Mesenchymal stem cell (in vitro differentiated cells and primary cell): Measurements from ENCODE around the gene NHEJ1.

Source experiments
- DNase-seq: peaks from one replicate; pipeline ENCODE4 v3.0.0-alpha.2; 2013
- H2AFZ ChIP-seq: one replicate; pipeline ENCODE4 v1.6.1; 2013; ENCODE audit warnings: low read depth, mild to moderate bottlenecking, control low read depth, inconsistent platforms, low read length, moderate library complexity
- H2AK5ac ChIP-seq: 2 replicates; pipeline ENCODE4 v1.6.1; 2013; ENCODE audit warnings: low read length, moderate library complexity, mild to moderate bottlenecking, inconsistent platforms; ENCODE audit not compliant: severe bottlenecking
- H2BK120ac ChIP-seq: one replicate; pipeline ENCODE4 v1.6.1; 2013; ENCODE audit warnings: low read depth, mild to moderate bottlenecking, inconsistent platforms, low read length, moderate library complexity
- H2BK12ac ChIP-seq, 2 experiments: one replicate each; pipeline ENCODE4 v1.6.1; 2013; ENCODE audit warnings: inconsistent platforms in 2 of 2, low read length in 2 of 2, mild to moderate bottlenecking in 2 of 2, moderate library complexity in 2 of 2, control low read depth in 1 of 2
- H2BK15ac ChIP-seq: one replicate; pipeline ENCODE4 v1.6.1; 2013; ENCODE audit warnings: mild to moderate bottlenecking, low read depth, inconsistent platforms; ENCODE audit not compliant: poor library complexity, severe bottlenecking
- H2BK5ac ChIP-seq: 2 replicates; pipeline ENCODE4 v1.6.1; 2013; ENCODE audit warnings: low read depth, mild to moderate bottlenecking, low read length, control low read depth, inconsistent platforms; ENCODE audit not compliant: poor library complexity, severe bottlenecking
- H3K14ac ChIP-seq, 2 experiments: one replicate each; pipeline ENCODE4 v1.6.1; 2013; ENCODE audit warnings: inconsistent platforms in 2 of 2, low read length in 2 of 2, control low read depth in 1 of 2, mild to moderate bottlenecking in 1 of 2, moderate library complexity in 1 of 2
- H3K18ac ChIP-seq, 2 experiments: one replicate each; pipeline ENCODE4 v1.6.1; 2013; ENCODE audit warnings: inconsistent platforms in 2 of 2, low read length in 2 of 2, control low read depth in 1 of 2, low read depth in 1 of 2, mild to moderate bottlenecking in 1 of 2
- H3K23ac ChIP-seq, 2 experiments: one replicate each; pipeline ENCODE4 v1.6.1; 2013; ENCODE audit warnings: inconsistent platforms in 2 of 2, low read length in 2 of 2, mild to moderate bottlenecking in 2 of 2, moderate library complexity in 2 of 2, control low read depth in 1 of 2
- H3K27ac ChIP-seq: 2 replicates; pipeline ENCODE4 v1.5.1; 2013; ENCODE audit warnings: mild to moderate bottlenecking, moderate library complexity, low read length, control low read depth, inconsistent platforms; ENCODE audit not compliant: poor library complexity, severe bottlenecking
- H3K27me3 ChIP-seq, 2 experiments: 2 replicates each; pipeline versions ENCODE4 v1.6.1 to v1.7.0; 2013; ENCODE audit warnings: low read length in 2 of 2, mild to moderate bottlenecking in 2 of 2, moderate library complexity in 2 of 2, control low read depth in 1 of 2, inconsistent platforms in 1 of 2; ENCODE audit not compliant: control insufficient read depth in 1 of 2, insufficient read depth in 1 of 2
- H3K36me3 ChIP-seq, 2 experiments: 2 replicates each; pipeline versions ENCODE4 v1.6.1 to v1.7.0; 2013; ENCODE audit warnings: low read length in 2 of 2, control low read depth in 1 of 2, inconsistent platforms in 1 of 2, low read depth in 1 of 2, mild to moderate bottlenecking in 1 of 2; ENCODE audit not compliant: insufficient read depth in 2 of 2, control insufficient read depth in 1 of 2
- H3K4ac ChIP-seq, 2 experiments: one replicate each; pipeline ENCODE4 v1.6.1; 2013; ENCODE audit warnings: inconsistent platforms in 2 of 2, low read length in 2 of 2, mild to moderate bottlenecking in 2 of 2, moderate library complexity in 2 of 2, control low read depth in 1 of 2, low read depth in 1 of 2
- H3K4me1 ChIP-seq: 2 replicates; pipeline ENCODE4 v1.6.1; 2013; ENCODE audit warnings: low read depth, low read length, control low read depth; ENCODE audit not compliant: control insufficient read depth, insufficient read depth
- H3K4me2 ChIP-seq: 2 replicates; pipeline ENCODE4 v1.6.1; 2013; ENCODE audit warnings: low read length, mild to moderate bottlenecking, inconsistent platforms; ENCODE audit not compliant: poor library complexity, severe bottlenecking
- H3K4me3 ChIP-seq, 2 experiments: 2 replicates each; pipeline versions ENCODE4 v1.5.1 to v1.7.0; 2013; ENCODE audit warnings: low read length in 2 of 2, mild to moderate bottlenecking in 2 of 2, control low read depth in 1 of 2, low read depth in 1 of 2; ENCODE audit not compliant: insufficient read depth in 1 of 2
- H3K79me1 ChIP-seq: replicated peaks from 2 replicates; pipeline ENCODE4 v1.6.1; 2013; ENCODE audit warnings: mild to moderate bottlenecking, control low read depth, low read length, inconsistent platforms; ENCODE audit not compliant: poor library complexity, severe bottlenecking
- H3K9ac ChIP-seq: 2 replicates; pipeline ENCODE4 v1.7.0; 2013; ENCODE audit warnings: mild to moderate bottlenecking, low read length, moderate library complexity
- H3K9me3 ChIP-seq: 2 replicates; pipeline ENCODE4 v1.7.0; 2013; ENCODE audit warnings: mild to moderate bottlenecking, low read length; ENCODE audit not compliant: control insufficient read depth
- H4K8ac ChIP-seq: one replicate; pipeline ENCODE4 v1.6.1; 2013; ENCODE audit warnings: inconsistent platforms, mild to moderate bottlenecking, low read length, moderate library complexity
- H4K91ac ChIP-seq: one replicate; pipeline ENCODE4 v1.6.1; 2013; ENCODE audit warnings: mild to moderate bottlenecking, low read length, inconsistent platforms
- WGBS: methylation state at CpG from one replicate; pipeline ENCODE4 v1.1.7; 2013; ENCODE audit warnings: mixed read lengths; 5-methylcytosine and 5-hydroxymethylcytosine counted together

NHEJ1 gene

DNA sequence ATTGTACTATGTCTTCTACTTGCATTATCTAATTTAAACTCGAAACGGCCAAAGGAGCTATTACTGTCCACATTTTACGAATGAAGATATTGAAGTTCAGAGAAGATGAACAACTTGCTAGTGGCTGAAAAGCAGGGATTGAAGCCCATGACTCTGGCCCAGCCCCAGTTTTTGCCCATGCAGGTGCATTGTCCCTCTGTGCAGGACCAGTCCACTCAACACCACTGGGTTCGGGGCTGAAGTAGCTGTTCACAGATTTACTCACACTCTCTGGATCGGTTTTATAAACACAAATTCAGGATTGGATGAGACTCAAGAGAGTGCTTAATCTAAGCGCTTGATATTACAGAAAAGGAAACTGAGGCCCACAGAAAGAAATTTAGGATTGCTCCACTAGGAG, 98.5 kb downstream of the NHEJ1 start:
- no peak overlapping the region for H2AFZ ChIP-seq
- H3K18ac ChIP-seq = no peak overlapping the region
- no peak overlapping the region for H2BK5ac ChIP-seq
- no peak overlapping the region for H3K14ac ChIP-seq
- no peak overlapping the region for H4K8ac ChIP-seq
- H3K79me1 ChIP-seq = no peaks in the 10 kb centered on the region
- H3K4ac ChIP-seq = no peak overlapping the region
- DNase-seq = no peak
- H2AK5ac ChIP-seq = no peak overlapping the region
- H2BK15ac ChIP-seq = no peak overlapping the region
- H4K91ac ChIP-seq = no peak overlapping the region
- H3K27ac ChIP-seq = no peak overlapping the region
- peaks cover 36% of the 10 kb centered on the region for H3K4me1 ChIP-seq
- WGBS = 65% methylated on average over 6 of the region's 6 CpGs
- H3K27me3 ChIP-seq = peaks cover 59 to 70% of the 10 kb centered on the region in 2 experiments
- H2BK12ac ChIP-seq = no peak overlapping the region
- H3K4me3 ChIP-seq = no peak overlapping the region
- no peak overlapping the region for H3K9ac ChIP-seq
- no peaks in the 10 kb centered on the region for H3K36me3 ChIP-seq
- no peak overlapping the region for H3K4me2 ChIP-seq
- no peak overlapping the region for H2BK120ac ChIP-seq
- no peaks in the 10 kb centered on the region for H3K9me3 ChIP-seq
- no peak overlapping the region for H3K23ac ChIP-seq

DNA sequence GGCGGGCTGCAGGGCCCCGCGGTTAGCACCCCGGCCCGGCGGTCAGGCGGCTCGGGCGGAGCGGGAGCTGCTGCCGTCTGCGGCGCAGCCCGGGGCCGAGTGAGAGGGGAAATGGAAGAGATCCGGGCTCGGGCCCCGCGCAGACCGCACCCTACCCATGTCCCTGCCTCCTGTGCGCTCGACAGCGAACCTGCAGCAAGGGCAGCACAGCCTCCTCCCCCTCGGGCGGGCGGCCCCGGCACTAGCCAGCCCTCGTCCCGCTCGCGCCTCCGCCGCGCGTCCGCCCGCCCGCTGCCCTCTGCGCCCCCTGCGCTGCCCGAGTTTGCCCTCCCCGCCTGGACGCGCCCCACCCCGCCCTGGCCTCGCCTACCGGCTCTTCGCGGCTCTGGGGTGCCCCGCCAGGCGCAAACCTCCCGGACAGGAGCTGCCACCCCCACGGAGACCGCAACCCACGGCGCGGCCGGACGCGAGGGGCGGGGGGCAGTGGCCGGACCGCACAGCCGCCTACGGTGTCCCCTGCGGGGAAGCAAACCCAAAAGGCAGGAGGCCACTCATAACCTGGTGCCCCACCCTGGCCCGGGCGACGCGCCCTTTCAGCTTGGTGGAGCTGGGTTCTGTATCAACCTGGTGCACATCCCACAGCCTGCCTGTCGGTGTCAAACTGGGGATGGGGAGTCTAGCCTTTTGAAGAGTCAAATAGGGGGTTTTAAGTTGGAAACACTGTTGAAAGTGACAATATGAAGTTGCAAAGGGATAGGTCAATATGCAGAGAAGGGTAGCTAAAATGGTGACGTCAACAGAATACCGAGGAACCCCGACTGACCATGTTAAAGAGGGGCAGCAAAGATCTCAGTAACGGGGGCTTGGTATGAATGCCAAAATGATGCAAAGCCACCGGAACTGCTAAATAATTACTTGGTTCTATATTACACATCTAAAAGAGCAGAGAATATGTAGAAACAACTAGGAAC, 99.5 kb downstream of the NHEJ1 start, which contains the start of gene IHH:
TSS of gene IHH (minus strand) at position 101 of the 971 bp plus-strand sequence. CDS start 454 bp downstream, outside the sequence.
- Histone ChIP-seq H2BK15ac (no peak within 1 kb of the TSS), H2BK5ac (no peak within 1 kb of the TSS), H3K9ac (no peak within 1 kb of the TSS), H3K4me2 (peak within 1 kb of the TSS; percentile 67), H3K27ac (no peak within 1 kb of the TSS), H2BK12ac (no peak within 1 kb of the TSS), H2BK120ac (no peak within 1 kb of the TSS), H3K23ac (peak within 1 kb of the TSS in 1 of 2 experiments; percentile 61), H3K79me1 (no peaks in the 10 kb centered on the region), H3K9me3 (no peaks in the 10 kb centered on the region), H3K4me3 (no peak within 1 kb of the TSS), H4K91ac (no peak within 1 kb of the TSS), H3K4ac (no peak within 1 kb of the TSS), H3K36me3 (no peaks in the 10 kb centered on the region), H4K8ac (no peak within 1 kb of the TSS), H2AK5ac (no peak within 1 kb of the TSS), H3K27me3 (peaks cover 69 to 78% of the 10 kb centered on the region in 2 experiments), H3K18ac (no peak within 1 kb of the TSS), H3K14ac (peak within 1 kb of the TSS in 1 of 2 experiments; percentile 58), H3K4me1 (peaks cover 38% of the 10 kb centered on the region), H2AFZ (no peak within 1 kb of the TSS)
- 2% methylated on average over 54 of the region's 76 CpGs for WGBS
- no peak for DNase-seq

DNA sequence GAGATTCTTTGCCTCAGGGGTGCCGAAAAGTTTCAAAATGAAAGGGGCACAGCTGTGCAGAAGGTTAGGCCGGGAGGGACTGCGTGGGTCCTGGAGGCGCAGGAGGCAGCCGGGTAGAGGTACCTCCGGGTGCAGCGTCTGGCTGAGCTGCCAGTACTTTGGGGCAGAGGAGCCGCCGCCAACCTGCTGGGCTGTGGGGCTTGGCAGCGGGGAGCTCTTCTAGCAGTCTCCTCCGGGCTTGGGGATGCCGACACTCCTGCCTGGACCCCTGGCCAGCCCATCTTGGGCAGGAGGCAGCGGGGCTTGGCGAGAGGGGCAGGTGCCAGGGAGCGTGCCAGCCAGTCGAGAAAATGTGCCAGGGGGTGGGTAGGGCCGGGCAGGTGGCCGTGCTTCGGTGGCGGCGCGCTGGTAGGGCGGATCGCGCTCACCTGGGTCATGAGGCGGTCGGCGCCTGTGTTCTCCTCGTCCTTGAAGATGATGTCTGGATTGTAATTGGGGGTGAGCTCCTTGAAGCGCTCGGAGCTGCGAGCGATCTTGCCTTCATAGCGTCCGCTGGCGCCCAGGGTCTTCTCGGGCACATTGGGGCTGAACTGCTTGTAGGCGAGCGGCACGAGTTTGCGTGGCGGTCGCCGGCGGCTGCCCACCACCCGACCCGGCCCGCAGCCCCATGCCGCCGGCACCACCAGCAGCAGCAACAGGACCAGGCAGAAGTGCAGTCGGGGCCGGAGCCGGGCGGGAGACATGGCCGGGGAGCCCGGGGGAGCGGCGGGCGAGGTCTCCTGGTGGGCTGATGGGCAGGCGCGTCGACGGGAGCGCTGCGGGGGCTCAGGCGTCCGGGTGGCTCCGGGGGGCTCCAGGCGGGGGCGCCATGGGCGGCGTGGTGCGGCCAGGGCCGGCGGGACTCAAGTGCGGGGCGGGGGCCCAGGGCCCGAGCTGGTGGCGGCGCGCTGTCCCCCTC, 100.6 kb downstream of the NHEJ1 start:
- H3K27me3 ChIP-seq = peaks cover 80% of the 10 kb centered on the region in 2 experiments

More for the DNA sequence above, 100.6 kb downstream of the NHEJ1 start:
- H2BK120ac ChIP-seq = no peak overlapping the region
- H2AFZ ChIP-seq = no peak overlapping the region
- WGBS = 14% methylated on average over 60 of the region's 81 CpGs
- H2BK12ac ChIP-seq = no peak overlapping the region
- H4K8ac ChIP-seq = no peak overlapping the region
- H3K9me3 ChIP-seq = no peaks in the 10 kb centered on the region
- no peak overlapping the region for H3K4ac ChIP-seq
- H3K23ac ChIP-seq = no peak overlapping the region
- no peak overlapping the region for H2BK15ac ChIP-seq
- no peak overlapping the region for H3K9ac ChIP-seq
- H3K4me2 ChIP-seq = no peak overlapping the region
- no peak overlapping the region for H3K18ac ChIP-seq
- no peak overlapping the region for H3K27ac ChIP-seq
- H2BK5ac ChIP-seq = no peak overlapping the region
- no peak overlapping the region for H3K14ac ChIP-seq
- DNase-seq = no peak
- no peak overlapping the region for H3K4me3 ChIP-seq
- H3K4me1 ChIP-seq = peaks cover 38% of the 10 kb centered on the region
- H3K36me3 ChIP-seq = no peaks in the 10 kb centered on the region
- H3K79me1 ChIP-seq = no peaks in the 10 kb centered on the region
- no peak overlapping the region for H4K91ac ChIP-seq
- H2AK5ac ChIP-seq = no peak overlapping the region
